H1 (cell line): Measurements from ENCODE around the gene DEAF1. TPM values are rescaled to one million over a fixed set of nuclear protein-coding genes. Genes with fewer than 3 reads are reported as not detected.

ENCODE experiments used
- BACH1 ChIP-seq: IDR thresholded peaks from 2 replicates; pipeline ENCODE4 v1.6.1; 2012; ENCODE audit warnings: low read length, improper control_type of control experiment
- BCL11A ChIP-seq, 2 experiments: IDR thresholded peaks; one replicate each; pipeline ENCODE4 v1.6.1; 2011; ENCODE audit warnings: low read depth in 2 of 2, low read length in 2 of 2, mild to moderate bottlenecking in 2 of 2
- CEBPB ChIP-seq: IDR thresholded peaks from 2 replicates; pipeline ENCODE4 v1.6.1; 2012; ENCODE audit warnings: low read depth, low read length
- CHD1 ChIP-seq: IDR thresholded peaks from 2 replicates; pipeline ENCODE4 v1.6.1; 2012; ENCODE audit warnings: low read depth, low read length, improper control_type of control experiment
- CHD2 ChIP-seq: IDR thresholded peaks from 2 replicates; pipeline ENCODE4 v1.6.1; 2012; ENCODE audit warnings: low read length, improper control_type of control experiment
- CREB1 ChIP-seq: IDR thresholded peaks from 2 replicates; pipeline ENCODE4 v1.6.1; 2012; ENCODE audit warnings: inconsistent platforms
- EGR1 ChIP-seq: IDR thresholded peaks from 2 replicates; pipeline ENCODE4 v1.6.1; 2011; ENCODE audit warnings: low read depth, low read length, borderline replicate concordance
- JUND ChIP-seq: IDR thresholded peaks from 2 replicates; pipeline ENCODE4 v1.6.1; 2011; ENCODE audit warnings: mild to moderate bottlenecking, improper control_type of control experiment, low read length
- KDM1A ChIP-seq: fragments of 200-600, 300-600 bp; sonication (generic); IDR thresholded peaks from 2 replicates; pipeline ENCODE4 v1.7.1; 2016; ENCODE audit warnings: mild to moderate bottlenecking, low read length, borderline replicate concordance
- KDM4A ChIP-seq: IDR thresholded peaks from one replicate; pipeline ENCODE4 v1.7.1; 2012; ENCODE audit warnings: low read depth, mild to moderate bottlenecking, moderate library complexity, low read length, inconsistent platforms; ENCODE audit not compliant: severe bottlenecking
- KDM5A ChIP-seq: fragments of 200-600 bp; IDR thresholded peaks from 2 replicates; pipeline ENCODE4 v1.7.1; 2012; ENCODE audit warnings: mild to moderate bottlenecking, low read length, inconsistent platforms, mixed read lengths
- NANOG ChIP-seq: IDR thresholded peaks from 2 replicates; pipeline ENCODE4 v1.6.1; 2011; ENCODE audit warnings: low read length, low read depth, mild to moderate bottlenecking, inconsistent platforms; ENCODE audit not compliant: insufficient read depth, poor library complexity, severe bottlenecking
- POLR2A ChIP-seq, 2 experiments: IDR thresholded peaks; 1 replicate in 1 of 2; 2 replicates in 1 of 2; pipeline ENCODE4 v1.6.1; 2011; ENCODE audit warnings: low read depth in 2 of 2, low read length in 2 of 2, mild to moderate bottlenecking in 2 of 2; ENCODE audit errors: control extremely low read depth in 1 of 2
- POLR2AphosphoS5 ChIP-seq: IDR thresholded peaks from 2 replicates; pipeline ENCODE4 v1.6.1; 2011; ENCODE audit warnings: low read depth, low read length
- RBBP5 ChIP-seq: IDR thresholded peaks from 2 replicates; pipeline ENCODE4 v1.7.1; 2012; ENCODE audit warnings: low read depth, mild to moderate bottlenecking, inconsistent platforms, low read length, moderate library complexity, borderline replicate concordance
- RNF2 ChIP-seq: fragments of 200-900, 300-1000 bp; sonication (generic); IDR thresholded peaks from 2 replicates; pipeline ENCODE4 v1.7.1; 2016; ENCODE audit warnings: borderline replicate concordance, low read depth, mild to moderate bottlenecking, antibody characterized with exemption, low read length; ENCODE audit not compliant: poor library complexity, severe bottlenecking; ENCODE audit errors: missing control alignments
- SIRT6 ChIP-seq: IDR thresholded peaks from one replicate; pipeline ENCODE4 v1.7.1; 2012; ENCODE audit warnings: low read length, inconsistent platforms
- SP2 ChIP-seq: IDR thresholded peaks from 2 replicates; pipeline ENCODE4 v1.6.1; 2012; ENCODE audit warnings: mild to moderate bottlenecking, low read length, inconsistent platforms
- SP4 ChIP-seq: IDR thresholded peaks from 2 replicates; pipeline ENCODE4 v1.6.1; 2012; ENCODE audit warnings: low read length, inconsistent platforms
- SUZ12 ChIP-seq: fragments of 200-600 bp; sonication (generic); IDR thresholded peaks from 2 replicates; pipeline ENCODE4 v1.6.1; 2012; ENCODE audit warnings: mild to moderate bottlenecking, inconsistent platforms, low read length, moderate library complexity, mixed read lengths
- TEAD4 ChIP-seq: IDR thresholded peaks from 2 replicates; pipeline ENCODE4 v1.6.1; 2012; ENCODE audit warnings: low read depth, low read length, inconsistent platforms, mixed read lengths
- USF2 ChIP-seq: IDR thresholded peaks from 2 replicates; pipeline ENCODE4 v1.6.1; 2011; ENCODE audit warnings: low read length, improper control_type of control experiment
- YY1 ChIP-seq: IDR thresholded peaks from 2 replicates; pipeline ENCODE4 v1.6.1; 2011; ENCODE audit warnings: low read depth, mild to moderate bottlenecking, low read length
- polyA plus RNA-seq, 7 experiments: library from polyadenylated mRNA; depleted of rRNA in 3 of 7; stranded (reverse) in 5 of 7; unstranded in 2 of 7; fragments of >200 nt in 5 of 7; fragments of 200-250 nt in 2 of 7; gene quantifications; 1 replicate in 5 of 7; 2 replicates in 1 of 7; 4 replicates in 1 of 7; pipeline versions ENCODE4 v1.2.1 to v1.2.3, GENCODE V29; 2011 to 2013; ENCODE audit warnings: missing spikeins in 2 of 7, mixed read lengths in 2 of 7
- total RNA-seq: library from RNA; stranded (reverse); fragmentation: NEBNext Ultra II Directional; extraction: Animal tissue kit (Norgen Biotek cat#: 25700); gene quantifications from 2 replicates; pipeline ENCODE4 v1.2.1, GENCODE V29; 2021
- TF ChIP-seq, protein P1 (sequence below): IDR thresholded peaks from 2 replicates; pipeline ENCODE4 v1.6.1; 2011; ENCODE audit warnings: low read depth, mild to moderate bottlenecking, low read length; ENCODE audit not compliant: insufficient read depth

Gene DEAF1
- total and polyA plus RNA-seq, 2 of the 8 experiments (the other 6 are each of a cell fraction or from before 2014, with no cell fraction given), result 47.3 to 58.4 TPM

DNA sequence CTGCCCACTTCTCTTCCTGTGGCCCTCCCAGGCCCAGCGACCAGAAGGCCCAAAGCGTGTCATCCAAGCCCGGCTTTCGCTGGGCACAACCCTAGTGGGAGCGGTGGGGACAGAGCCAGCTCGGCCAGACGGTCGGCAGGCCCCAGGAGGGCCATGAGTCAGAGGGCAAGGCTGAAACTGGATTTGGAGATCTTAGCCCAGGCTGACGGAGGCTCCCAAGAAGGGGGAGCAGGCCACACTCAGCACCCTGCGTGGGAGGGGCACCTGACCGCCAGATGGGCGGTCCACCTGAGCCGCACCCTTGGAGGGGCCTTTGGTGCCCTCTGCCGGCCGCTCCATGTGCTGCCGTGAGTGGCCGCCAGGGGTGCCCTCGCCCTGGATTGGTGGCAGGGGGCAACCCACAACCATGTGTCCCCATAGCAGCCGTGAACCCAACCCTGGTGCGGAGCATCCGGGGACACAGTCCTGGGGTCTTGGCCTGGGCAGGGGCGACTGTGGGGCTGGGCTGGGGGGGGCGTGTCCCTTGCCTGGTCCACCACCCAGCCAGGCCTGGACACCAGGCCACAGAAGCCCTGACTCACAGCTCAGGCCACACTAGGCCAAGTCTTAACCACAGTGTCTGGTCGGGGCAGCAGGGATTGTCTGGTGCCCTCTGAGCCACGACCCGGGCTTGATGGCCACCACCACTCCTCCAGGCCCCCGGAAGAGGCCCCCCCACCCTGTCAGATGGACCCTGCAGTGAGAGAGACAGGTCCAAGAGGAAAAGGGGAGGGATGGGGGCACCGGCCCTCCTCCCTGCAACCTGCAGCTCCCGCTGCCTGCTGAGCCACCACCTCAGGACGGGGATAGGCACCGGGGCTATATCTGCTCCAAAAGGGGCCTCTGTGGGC lies 33.1 kb upstream of the DEAF1 start (continued):
- no peak for TF ChIP-seq CHD1
- no peak for TF ChIP-seq NANOG
- TF ChIP-seq BCL11A (IDR thresholded peaks at IDR 0.05; ENCODE audit: low read depth in 2 of 2, low read length in 2 of 2), result no peak
- TF ChIP-seq SP4, result 0 out of 2 replicates have a peak, but pooled peaks have one; percentile 28
- TF ChIP-seq POLR2A (IDR thresholded peaks at IDR 0.05; ENCODE audit: control extremely low read depth in 1 of 2, low read depth in 2 of 2, low read length in 2 of 2), result no peak; a peak in 1 of 3 replicates
- no peak for TF ChIP-seq SP2
- no peak for TF ChIP-seq RBBP5
- no peak for TF ChIP-seq SUZ12
- peak; percentile 54; the same call in 1 of the 2 replicates for TF ChIP-seq JUND
- peak; percentile 39; the same call in 1 of the 2 replicates for TF ChIP-seq YY1
- TF ChIP-seq TEAD4, result no peak
- no peak for TF ChIP-seq KDM4A
- no peak for TF ChIP-seq RNF2
- TF ChIP-seq, protein P1, sequence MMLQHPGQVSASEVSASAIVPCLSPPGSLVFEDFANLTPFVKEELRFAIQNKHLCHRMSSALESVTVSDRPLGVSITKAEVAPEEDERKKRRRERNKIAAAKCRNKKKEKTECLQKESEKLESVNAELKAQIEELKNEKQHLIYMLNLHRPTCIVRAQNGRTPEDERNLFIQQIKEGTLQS, result peak; percentile 65
- no peak for TF ChIP-seq KDM5A
- peak; percentile 52; the same call in 1 of the 2 replicates for TF ChIP-seq BACH1
- peak; percentile 72; the same call in 1 of the 2 replicates for TF ChIP-seq EGR1
- TF ChIP-seq USF2, result peak; percentile 43; the same call in 1 of the 2 replicates
- peak; percentile 25; the same call in 1 of the 2 replicates for TF ChIP-seq CREB1
- TF ChIP-seq CEBPB, result no peak
- no peak for TF ChIP-seq POLR2AphosphoS5
- no peak for TF ChIP-seq SIRT6
- no peak for TF ChIP-seq CHD2
- TF ChIP-seq KDM1A, result no peak
